ENCODE results near the gene COBL. TPM values are rescaled to one million over a fixed set of nuclear protein-coding genes. Genes with fewer than 3 reads are reported as not detected.
"Not testable (repeated sequence)": the region's sequence is repeated elsewhere in the genome, so short reads cannot be mapped to it uniquely, and the experiment has no call there.

The COBL gene
- total and polyA plus RNA-seq, 10 of the 15 experiments (the other 5 are each of a cell fraction or from before 2014, with no cell fraction given): 0.21 TPM; not detected in 9

DNA sequence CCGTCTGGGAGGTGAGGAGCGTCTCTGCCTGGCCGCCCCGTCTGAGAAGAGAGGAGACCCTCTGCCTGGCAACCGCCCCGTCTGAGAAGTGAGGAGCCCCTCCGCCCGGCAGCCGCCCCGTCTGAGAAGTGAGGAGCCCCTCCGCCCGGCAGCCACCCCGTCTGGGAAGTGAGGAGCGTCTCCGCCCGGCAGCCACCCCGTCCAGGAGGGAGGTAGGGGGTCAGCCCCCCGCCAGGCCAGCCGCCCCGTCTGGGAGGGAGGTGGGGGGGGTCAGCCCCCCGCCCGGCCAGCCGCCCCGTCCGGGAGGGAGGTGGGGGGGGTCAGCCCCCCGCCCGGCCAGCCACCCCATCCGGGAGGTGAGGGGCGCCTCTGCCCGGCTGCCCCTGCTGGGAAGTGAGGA lies 108.5 kb downstream of the COBL start:
- intact Hi-C loops (cut with micrococcal nuclease; ENCODE audit: unreplicated experiment); DNase-seq (ENCODE audit: low read depth, low spot score); FAIRE-seq; H3K9ac ChIP-seq (ENCODE audit: control insufficient read depth, insufficient read depth, low read length); ATAC-seq; POLR2A ChIA-PET; H3K27me3 ChIP-seq (replicated peaks in 1 of 2; ENCODE audit: control insufficient read depth in 2 of 2, insufficient read depth in 2 of 2, low read length in 1 of 2); RAD21 ChIA-PET (ENCODE audit: unreplicated experiment); H2AFZ ChIP-seq (ENCODE audit: control insufficient read depth, low read depth, low read length); H3K27ac ChIP-seq (ENCODE audit: control insufficient read depth, insufficient read depth); H4K20me1 ChIP-seq (ENCODE audit: control insufficient read depth, insufficient read depth); H3K79me2 ChIP-seq (ENCODE audit: control insufficient read depth, insufficient read depth, low read length); in situ Hi-C loops (cut with MboI); BruUV-seq (replicated peaks); H3K36me3 ChIP-seq (ENCODE audit: control insufficient read depth in 2 of 2, insufficient read depth in 2 of 2, low read length in 1 of 2); H3K4me1 ChIP-seq (ENCODE audit: control insufficient read depth, insufficient read depth, low read length); H3K4me2 ChIP-seq (ENCODE audit: control insufficient read depth, insufficient read depth); H3K4me3 ChIP-seq; H3K9me3 ChIP-seq (replicated peaks; ENCODE audit: control insufficient read depth, insufficient read depth, low read length); SMC1A ChIA-PET (ENCODE audit: uncharacterized antibody, unreplicated experiment); CTCF ChIA-PET: not testable (repeated sequence)
- WGBS (ENCODE audit: insufficient coverage, insufficient replicate concordance, low lambda C conversion rate, missing lambda C conversion rate): 60% methylated on average over 2 of the region's 30 CpGs

DNA sequence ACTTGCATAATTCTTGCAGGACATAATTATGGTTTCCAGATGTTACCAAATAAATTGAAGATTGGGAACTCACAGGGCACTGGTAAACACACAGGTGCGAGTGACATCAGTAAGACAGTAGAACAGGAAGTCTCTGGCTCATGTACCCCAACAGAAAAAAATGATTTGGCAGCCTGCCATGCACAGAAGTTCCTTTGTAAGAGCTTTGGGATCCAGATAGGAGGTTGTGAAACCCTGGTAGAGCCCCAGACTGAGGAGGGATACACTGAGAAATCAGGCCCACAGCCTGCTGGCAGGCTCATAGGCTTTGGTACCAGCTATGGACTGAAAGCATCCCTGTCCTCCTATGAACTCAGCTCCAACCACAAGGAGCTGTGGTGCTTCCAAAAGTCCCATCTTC lies 118.0 kb downstream of the COBL start:
- no peaks in the 10 kb centered on the region for H4K20me1 ChIP-seq (ENCODE audit: control insufficient read depth, insufficient read depth)
- ATAC-seq (no peak), DNase-seq (ENCODE audit: low read depth, low spot score) (no peak), FAIRE-seq (no peak)
- RAD21 ChIA-PET (ENCODE audit: unreplicated experiment): no interaction called here
- no peaks in the 10 kb centered on the region for H3K9me3 ChIP-seq (replicated peaks; ENCODE audit: control insufficient read depth, insufficient read depth, low read length)
- POLR2A ChIA-PET: no interaction called here
- CTCF ChIA-PET: interaction anchor here (1.4 to 2.0 kb wide), 3 partner anchors 8 to 38 kb away, joined by 4 to 7 read pairs (median 6); no protein-coding TSS in a partner anchor
- no peak overlapping the region for H3K27ac ChIP-seq (ENCODE audit: control insufficient read depth, insufficient read depth)
- intact Hi-C loops (cut with micrococcal nuclease; ENCODE audit: unreplicated experiment) (no loop called here), in situ Hi-C loops (cut with MboI) (no loop called here)
- no peak overlapping the region for H3K4me2 ChIP-seq (ENCODE audit: control insufficient read depth, insufficient read depth)
- no peak for TF ChIP-seq FOXM1 (IDR thresholded peaks at IDR 0.05; ENCODE audit: low read depth, low read length)
- no peaks in the 10 kb centered on the region for H3K4me1 ChIP-seq (ENCODE audit: control insufficient read depth, insufficient read depth, low read length)
- H2AFZ ChIP-seq (ENCODE audit: control insufficient read depth, low read depth, low read length): no peak overlapping the region
- no TSS peak for BruUV-seq (replicated peaks)
- no peaks in the 10 kb centered on the region for H3K27me3 ChIP-seq (replicated peaks in 1 of 2; ENCODE audit: control insufficient read depth in 2 of 2, insufficient read depth in 2 of 2, low read length in 1 of 2)
- SMC1A ChIA-PET (ENCODE audit: uncharacterized antibody, unreplicated experiment): interaction anchor here (0.7 to 1.0 kb wide), 2 partner anchors 36 to 59 kb away, joined by 3 read pairs; no protein-coding TSS in a partner anchor
- no peaks in the 10 kb centered on the region for H3K36me3 ChIP-seq (ENCODE audit: control insufficient read depth in 2 of 2, insufficient read depth in 2 of 2, low read length in 1 of 2)
- no peak overlapping the region for H3K4me3 ChIP-seq
- WGBS (ENCODE audit: insufficient coverage, insufficient replicate concordance, low lambda C conversion rate, missing lambda C conversion rate): 0% methylated on average over 1 of the region's 1 CpG
- H3K79me2 ChIP-seq (ENCODE audit: control insufficient read depth, insufficient read depth, low read length): no peaks in the 10 kb centered on the region
- no peak overlapping the region for H3K9ac ChIP-seq (ENCODE audit: control insufficient read depth, insufficient read depth, low read length)

All from GM12878 (cell line).